Measurements from ENCODE around the gene LYST. TPM values are rescaled to one million over a fixed set of nuclear protein-coding genes. Genes with fewer than 3 reads are reported as not detected.

LYST gene
- total and polyA plus RNA-seq, 8 donors, result 1.7 to 95.6 (median 17.9) TPM

DNA sequence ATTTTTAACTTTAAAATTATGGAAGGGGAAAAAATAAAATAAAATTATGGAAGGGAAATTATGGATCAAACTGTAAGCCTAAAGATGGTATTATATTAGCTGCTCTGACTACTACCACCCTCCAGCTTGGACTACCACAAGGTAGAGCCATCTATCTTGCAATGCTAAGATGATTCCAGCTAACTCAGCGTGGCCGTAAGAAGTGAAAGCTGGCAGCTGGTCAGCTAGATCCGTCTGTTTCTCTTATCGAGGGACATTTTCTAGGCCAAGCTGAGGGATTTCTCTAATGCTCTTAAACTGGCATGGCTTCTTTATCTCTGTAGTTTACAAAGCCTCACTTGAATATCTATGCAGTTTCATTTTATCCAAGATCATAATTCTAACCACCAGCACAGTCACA is 31.5 kb downstream of the LYST start:
- 11 to 23% (median 16%) methylated on average over 4 of the region's 4 CpGs for WGBS, 5 donors
- Histone ChIP-seq H3K9me3 (no peaks in the 10 kb centered on the region), H3K36me3 (peaks cover 0 to 8% (median 5%) of the 10 kb centered on the region in 4 donors), H3K4me1 (peaks cover 9 to 37% (median 14%) of the 10 kb centered on the region in 4 donors), H3K4me3 (peak overlapping the region in 2 of 4 donors; percentile 11 to 30), H3K27ac (peak overlapping the region in 3 of 5 donors; percentile 40 to 61 (median 55)), H3K27me3 (no peaks in the 10 kb centered on the region)
- peak; percentile 45 to 49 for DNase-seq
- TF ChIP-seq EP300 (IDR thresholded peaks at IDR 0.05), result no peak
- TF ChIP-seq POLR2AphosphoS5 (IDR thresholded peaks at IDR 0.05), result peak in 1 of 3 donors; percentile 31
- intact Hi-C loops (cut with DNase I; ENCODE audit: low total_unique reads), result no loop called here

DNA sequence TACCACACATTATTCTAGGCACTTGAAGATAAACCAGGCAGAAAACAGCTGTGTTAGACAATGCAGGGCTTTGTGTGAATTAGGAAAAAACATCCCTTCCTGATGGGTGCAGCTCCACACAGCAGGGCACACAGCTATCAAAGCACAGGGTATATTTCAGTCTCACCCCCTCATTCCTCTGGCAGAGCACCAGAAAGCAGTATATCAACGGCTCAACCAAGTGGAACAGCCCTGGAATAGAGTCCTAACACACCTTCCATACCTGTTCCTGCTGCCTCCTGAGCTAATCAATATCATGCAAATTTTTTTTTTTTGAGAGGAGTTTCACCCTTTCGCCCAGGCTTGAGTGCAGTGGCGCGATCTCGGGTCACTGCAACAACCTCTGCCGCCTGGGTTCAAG is 32.1 kb downstream of the LYST start:
- DNase-seq, result no peak
- Histone ChIP-seq H3K27me3 (no peaks in the 10 kb centered on the region), H3K4me1 (peaks cover 9 to 31% (median 14%) of the 10 kb centered on the region in 4 donors), H3K4me3 (no peak overlapping the region), H3K36me3 (peaks cover 0 to 12% (median 11%) of the 10 kb centered on the region in 4 donors), H3K27ac (peak overlapping the region in 3 of 5 donors; percentile 40 to 61 (median 55)), H3K9me3 (no peaks in the 10 kb centered on the region)
- 77 to 89% (median 81%) methylated on average over 6 of the region's 6 CpGs for WGBS, 5 donors
- TF ChIP-seq POLR2A (IDR thresholded peaks at IDR 0.05) (no peak), EP300 (IDR thresholded peaks at IDR 0.05) (no peak), POLR2AphosphoS5 (IDR thresholded peaks at IDR 0.05) (no peak)
- TF ChIP-seq, protein P1, sequence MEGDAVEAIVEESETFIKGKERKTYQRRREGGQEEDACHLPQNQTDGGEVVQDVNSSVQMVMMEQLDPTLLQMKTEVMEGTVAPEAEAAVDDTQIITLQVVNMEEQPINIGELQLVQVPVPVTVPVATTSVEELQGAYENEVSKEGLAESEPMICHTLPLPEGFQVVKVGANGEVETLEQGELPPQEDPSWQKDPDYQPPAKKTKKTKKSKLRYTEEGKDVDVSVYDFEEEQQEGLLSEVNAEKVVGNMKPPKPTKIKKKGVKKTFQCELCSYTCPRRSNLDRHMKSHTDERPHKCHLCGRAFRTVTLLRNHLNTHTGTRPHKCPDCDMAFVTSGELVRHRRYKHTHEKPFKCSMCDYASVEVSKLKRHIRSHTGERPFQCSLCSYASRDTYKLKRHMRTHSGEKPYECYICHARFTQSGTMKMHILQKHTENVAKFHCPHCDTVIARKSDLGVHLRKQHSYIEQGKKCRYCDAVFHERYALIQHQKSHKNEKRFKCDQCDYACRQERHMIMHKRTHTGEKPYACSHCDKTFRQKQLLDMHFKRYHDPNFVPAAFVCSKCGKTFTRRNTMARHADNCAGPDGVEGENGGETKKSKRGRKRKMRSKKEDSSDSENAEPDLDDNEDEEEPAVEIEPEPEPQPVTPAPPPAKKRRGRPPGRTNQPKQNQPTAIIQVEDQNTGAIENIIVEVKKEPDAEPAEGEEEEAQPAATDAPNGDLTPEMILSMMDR (IDR thresholded peaks at IDR 0.05), result no peak
- intact Hi-C loops (cut with DNase I; ENCODE audit: low total_unique reads), result no loop called here

DNA sequence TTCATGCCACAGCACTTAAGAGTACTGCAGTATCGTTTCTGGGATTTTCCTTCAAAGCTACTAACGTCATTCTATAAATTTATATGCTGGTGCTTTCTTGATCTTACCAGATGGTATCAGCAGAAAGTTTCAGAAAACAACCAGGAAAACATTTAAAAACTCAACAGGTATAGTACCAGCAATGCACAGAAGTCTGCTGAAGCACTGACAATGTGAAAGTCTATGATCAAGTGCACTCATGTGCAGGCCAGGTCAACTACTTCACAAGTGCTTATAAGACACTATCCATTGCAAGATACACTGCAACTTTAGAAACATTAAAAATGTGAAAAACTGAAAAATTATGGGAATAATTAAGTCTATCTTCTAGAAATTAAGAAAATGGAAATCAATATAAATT is 34.7 kb downstream of the LYST start:
- no peak overlapping the region for H3K4me3 ChIP-seq
- WGBS, 5 donors, result 87 to 98% (median 94%) methylated on average over 2 of the region's 2 CpGs
- intact Hi-C loops (cut with DNase I; ENCODE audit: low total_unique reads), result no loop called here
- TF ChIP-seq EP300 (IDR thresholded peaks at IDR 0.05), result no peak
- TF ChIP-seq POLR2AphosphoS5 (IDR thresholded peaks at IDR 0.05), result no peak
- TF ChIP-seq POLR2A (IDR thresholded peaks at IDR 0.05), result no peak
- TF ChIP-seq, protein P1 (IDR thresholded peaks at IDR 0.05), result no peak
- H3K36me3 ChIP-seq, result peaks cover 0 to 33% (median 22%) of the 10 kb centered on the region in 4 donors
- DNase-seq, result no peak
- no peaks in the 10 kb centered on the region for H3K27me3 ChIP-seq
- H3K27ac ChIP-seq, result no peak overlapping the region
- no peaks in the 10 kb centered on the region for H3K9me3 ChIP-seq
- H3K4me1 ChIP-seq, result peaks cover 9 to 23% (median 14%) of the 10 kb centered on the region in 4 donors

DNA sequence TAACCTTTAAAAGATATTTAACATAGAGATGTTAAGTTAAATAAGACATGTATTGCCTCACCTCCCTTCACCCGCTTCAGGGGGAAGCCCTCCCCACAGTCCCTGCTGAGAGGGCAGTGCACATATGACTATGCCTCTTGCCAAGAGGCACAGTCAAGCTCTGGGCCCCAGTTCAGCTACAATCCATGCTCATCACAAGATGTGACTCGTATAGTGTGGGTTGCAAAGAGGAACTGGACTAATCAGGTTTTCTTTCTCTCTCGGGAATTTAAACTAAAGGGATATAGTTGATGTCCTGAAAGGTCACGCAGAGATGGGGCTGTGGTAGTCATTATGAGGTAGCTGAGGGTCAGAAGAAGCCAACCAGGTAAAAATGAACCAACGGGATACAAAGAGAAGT is 35.6 kb downstream of the LYST start:
- H3K4me1 ChIP-seq, result peaks cover 9 to 22% (median 16%) of the 10 kb centered on the region in 4 donors
- H3K4me3 ChIP-seq, result no peak overlapping the region
- H3K27ac ChIP-seq, result no peak overlapping the region
- no peaks in the 10 kb centered on the region for H3K27me3 ChIP-seq
- H3K9me3 ChIP-seq, result no peaks in the 10 kb centered on the region
- H3K36me3 ChIP-seq, result peaks cover 0 to 39% (median 29%) of the 10 kb centered on the region in 4 donors
- WGBS, 5 donors, result 70 to 80% (median 75%) methylated on average over 5 of the region's 5 CpGs
- TF ChIP-seq, protein P1 (IDR thresholded peaks at IDR 0.05), result no peak
- no peak for TF ChIP-seq EP300 (IDR thresholded peaks at IDR 0.05)
- TF ChIP-seq POLR2AphosphoS5 (IDR thresholded peaks at IDR 0.05), result no peak
- TF ChIP-seq POLR2A (IDR thresholded peaks at IDR 0.05), result no peak
- intact Hi-C loops (cut with DNase I; ENCODE audit: low total_unique reads), result no loop called here
- no peak for DNase-seq

DNA sequence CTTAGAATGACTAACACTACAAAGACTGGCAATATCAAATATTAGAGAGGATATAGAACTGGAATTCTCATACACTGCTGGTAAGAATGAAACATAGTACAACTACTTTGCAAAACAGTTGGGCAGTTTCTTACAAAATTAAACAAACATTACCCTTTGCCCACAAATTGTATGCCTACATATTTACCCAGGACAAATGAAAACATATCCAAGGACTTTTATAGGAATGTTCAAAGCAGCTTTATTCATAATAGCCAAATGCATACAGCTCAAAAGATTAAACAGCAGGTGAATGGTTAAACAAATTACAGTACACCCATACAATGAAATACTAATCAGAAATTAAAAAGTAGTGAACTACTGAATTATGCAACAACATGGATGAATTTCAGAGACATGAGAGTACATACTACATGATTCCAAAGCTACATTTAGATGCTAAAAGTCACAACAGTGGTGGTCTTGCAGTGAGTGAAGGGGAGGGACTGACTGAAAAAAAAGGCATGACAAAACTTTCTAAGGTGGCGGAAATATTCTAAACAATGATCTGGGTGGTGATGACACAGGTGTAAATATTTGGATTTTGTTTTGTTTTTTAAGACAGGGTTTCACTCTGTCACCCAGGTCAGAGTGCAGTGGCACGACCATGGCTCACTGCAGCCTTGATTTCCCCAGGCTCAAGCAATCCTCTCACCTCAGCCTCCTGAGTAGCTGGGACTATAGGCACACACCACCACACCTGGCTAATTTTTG is 40.4 kb downstream of the LYST start:
- WGBS, 5 donors, result 85 to 94% (median 89%) methylated on average over 2 of the region's 2 CpGs
- intact Hi-C loops (cut with DNase I; ENCODE audit: low total_unique reads), result no loop called here
- Histone ChIP-seq H3K4me1 (peaks cover 0 to 14% (median 3%) of the 10 kb centered on the region in 4 donors), H3K27ac (no peak overlapping the region), H3K4me3 (no peak overlapping the region), H3K36me3 (peaks cover 0 to 39% (median 32%) of the 10 kb centered on the region in 4 donors), H3K27me3 (no peaks in the 10 kb centered on the region), H3K9me3 (no peaks in the 10 kb centered on the region)
- TF ChIP-seq POLR2AphosphoS5 (IDR thresholded peaks at IDR 0.05) (no peak), POLR2A (IDR thresholded peaks at IDR 0.05) (no peak), EP300 (IDR thresholded peaks at IDR 0.05) (no peak)
- TF ChIP-seq, protein P1 (IDR thresholded peaks at IDR 0.05), result no peak
- no peak for DNase-seq

All from stomach (tissue), 9 donors.